GM12878 (cell line): Measurements from ENCODE around the gene DST. TPM values are rescaled to one million over a fixed set of nuclear protein-coding genes. Genes with fewer than 3 reads are reported as not detected.
A peak's percentile ranks its signal among the peaks of the same experiment; 100 is the strongest.

ENCODE experiments used
- BACH1 ChIP-seq: fragments of 450-650 bp; IDR thresholded peaks from 2 replicates; pipeline ENCODE4 v1.6.1; 2017; ENCODE audit warnings: mild to moderate bottlenecking, borderline replicate concordance
- BCL11A ChIP-seq: IDR thresholded peaks from 2 replicates; pipeline ENCODE4 v1.6.1; 2011; ENCODE audit warnings: low read depth, low read length
- CBX3 ChIP-seq: fragments of 200-600 bp; sonication (generic); IDR thresholded peaks from 2 replicates; pipeline ENCODE4 v1.6.1; 2016; ENCODE audit warnings: low read depth, borderline replicate concordance
- CHD1 ChIP-seq: IDR thresholded peaks from 2 replicates; pipeline ENCODE4 v1.6.1; 2012; ENCODE audit warnings: low read depth, low read length, improper control_type of control experiment
- CHD2 ChIP-seq: IDR thresholded peaks from 2 replicates; pipeline ENCODE4 v1.6.1; 2011; ENCODE audit warnings: low read depth, low read length, improper control_type of control experiment, borderline replicate concordance
- DPF2 ChIP-seq: fragments of 450-650 bp; IDR thresholded peaks from 2 replicates; pipeline ENCODE4 v1.6.1; 2017; ENCODE audit warnings: mild to moderate bottlenecking
- ESRRA ChIP-seq: IDR thresholded peaks from 2 replicates; pipeline ENCODE4 v1.6.1; 2012; ENCODE audit warnings: mild to moderate bottlenecking, low read length, improper control_type of control experiment
- FOXK2 ChIP-seq: fragments of 450-650 bp; IDR thresholded peaks from 2 replicates; pipeline ENCODE4 v1.6.1; 2017; ENCODE audit warnings: mild to moderate bottlenecking, moderate library complexity
- IKZF2 ChIP-seq, 2 experiments: fragments of 450-650 bp; IDR thresholded peaks; 2 replicates each; pipeline ENCODE4 v1.6.1; 2017; ENCODE audit warnings: mild to moderate bottlenecking in 2 of 2, moderate library complexity in 2 of 2
- MEF2B ChIP-seq: fragments of 450-650 bp; IDR thresholded peaks from 2 replicates; pipeline ENCODE4 v1.6.1; 2018; ENCODE audit warnings: mild to moderate bottlenecking, moderate library complexity; ENCODE audit not compliant: partially characterized antibody, poor library complexity, severe bottlenecking
- PAX5 ChIP-seq: IDR thresholded peaks from 2 replicates; pipeline ENCODE4 v1.6.1; 2011; ENCODE audit warnings: low read depth, low read length, borderline replicate concordance
- PAX8 ChIP-seq: fragments of 450-650 bp; IDR thresholded peaks from 2 replicates; pipeline ENCODE4 v1.6.1; 2017; ENCODE audit warnings: mild to moderate bottlenecking, moderate library complexity
- RBBP5 ChIP-seq: fragments of 200-600 bp; sonication (generic); conservative IDR thresholded peaks from 2 replicates; pipeline ENCODE4 v1.6.1; 2016
- SIN3A ChIP-seq: IDR thresholded peaks from 2 replicates; pipeline ENCODE4 v1.6.1; 2012; ENCODE audit warnings: low read depth, low read length, improper control_type of control experiment
- SPI1 ChIP-seq: IDR thresholded peaks from 2 replicates; pipeline ENCODE4 v1.6.1; 2011; ENCODE audit warnings: low read depth, mild to moderate bottlenecking, low read length, moderate library complexity, borderline replicate concordance; ENCODE audit not compliant: insufficient read depth
- SUZ12 ChIP-seq: fragments of 200-600 bp; sonication (generic); IDR thresholded peaks from one replicate; pipeline ENCODE4 v1.6.1; 2018; ENCODE audit warnings: antibody characterized with exemption, mild to moderate bottlenecking; ENCODE audit not compliant: unreplicated experiment
- TAF1 ChIP-seq: IDR thresholded peaks from 2 replicates; pipeline ENCODE4 v1.6.1; 2011; ENCODE audit warnings: mild to moderate bottlenecking, low read depth, low read length, borderline replicate concordance
- ZBTB40 ChIP-seq: fragments of 450-650 bp; IDR thresholded peaks from 2 replicates; pipeline ENCODE4 v1.6.1; 2016; ENCODE audit warnings: mild to moderate bottlenecking, moderate library complexity, borderline replicate concordance
- ZNF274 ChIP-seq: IDR thresholded peaks from one replicate; pipeline ENCODE4 v1.8.0; 2011; ENCODE audit not compliant: insufficient read length, insufficient read depth
- ZNF592 ChIP-seq: fragments of 450-650 bp; IDR thresholded peaks from 2 replicates; pipeline ENCODE4 v1.6.1; 2017; ENCODE audit warnings: mild to moderate bottlenecking, moderate library complexity
- polyA plus RNA-seq, 11 experiments: library from polyadenylated mRNA; depleted of rRNA in 4 of 11; unstranded in 6 of 11; stranded (reverse) in 5 of 11; fragments of >200 nt; fragmentation: Nextera tagmentation in 4 of 11; fragmentation: Illumina TruSeq in 1 of 11; extraction: Ambion mirVana in 4 of 11; extraction: Trizol in 1 of 11; gene quantifications; 1 replicate in 1 of 11; 2 replicates in 10 of 11; pipeline versions ENCODE4 v1.2.1 to v1.2.3, GENCODE V29; 2011 to 2016; ENCODE audit warnings: inconsistent platforms in 2 of 11, missing spikeins in 2 of 11, low read depth in 1 of 11
- total RNA-seq, 4 experiments: library from RNA; depleted of rRNA in 3 of 4; stranded (reverse); fragments of >200 nt in 3 of 4; fragmentation: Illumina TruSeq in 1 of 4; extraction: Trizol in 1 of 4; gene quantifications; 2 replicates each; pipeline versions ENCODE4 v1.2.1 to v1.2.3, GENCODE V29; 2013 to 2021

The DST gene
- total and polyA plus RNA-seq, 10 of the 15 experiments (the other 5 are each of a cell fraction or from before 2014, with no cell fraction given) = 32.1 to 156 (median 75.0) TPM

- TF ChIP-seq ZNF592 (no peak), SIN3A (no peak), SUZ12 (no peak), TAF1 (no peak), IKZF2 (IDR thresholded peaks at IDR 0.05) (no peak), BACH1 (no peak), SPI1 (no peak), ESRRA (no peak), PAX8 (no peak), ZNF274 (no peak), ZBTB40 (no peak), FOXK2 (no peak), DPF2 (peak; percentile 58; the same call in 1 of the 2 replicates), BCL11A (no peak; the same call in 1 of the 2 replicates), CHD1 (no peak), CBX3 (no peak), RBBP5 (no peak), MEF2B (peak; percentile 18), CHD2 (0 out of 2 replicates have a peak, but pooled peaks have one; percentile 16), PAX5 (0 out of 2 replicates have a peak, but pooled peaks have one; percentile 19)
Observed at GRCh38 chr6:56532766-56533551, 109.7 kb downstream of the DST start (continued).
